ENCODE data around the gene KIF5C.
A peak's percentile ranks its signal among the peaks of the same experiment; 100 is the strongest.

The KIF5C gene

GRCh38 chr2:148996805-148997204 lies 121.8 kb downstream of the KIF5C start:
- no peak for DNase-seq

- DNase-seq = no peak
These were observed 123.3 kb downstream of the KIF5C start for GRCh38 chr2:148998165-148998830.

GRCh38 chr2:148998831-148999200 lies 123.8 kb downstream of the KIF5C start:
- no peak for DNase-seq

GRCh38 chr2:148999451-148999921 lies 124.5 kb downstream of the KIF5C start:
- DNase-seq = no peak

GRCh38 chr2:149000158-149000938 lies 125.3 kb downstream of the KIF5C start:
- no peak for DNase-seq

GRCh38 chr2:149001496-149001895 lies 126.5 kb downstream of the KIF5C start:
- DNase-seq = no peak

- DNase-seq = no peak
These were observed 127.4 kb downstream of the KIF5C start for GRCh38 chr2:149002378-149002890.

GRCh38 chr2:149002891-149003740 lies 128.1 kb downstream of the KIF5C start:
- DNase-seq = no peak

GRCh38 chr2:149004836-149005235 lies 129.8 kb downstream of the KIF5C start:
- no peak for DNase-seq

GRCh38 chr2:149005471-149006077 lies 130.5 kb downstream of the KIF5C start:
- DNase-seq = no peak

- DNase-seq = no peak
These were observed 132.0 kb downstream of the KIF5C start for GRCh38 chr2:149006883-149007543.

- no peak for DNase-seq
These were observed 133.4 kb downstream of the KIF5C start for GRCh38 chr2:149008381-149008780.

- DNase-seq = no peak
These were observed 134.8 kb downstream of the KIF5C start for GRCh38 chr2:149009576-149010461.

GRCh38 chr2:149012545-149012944 lies 137.5 kb downstream of the KIF5C start:
- DNase-seq = no peak

- no peak for DNase-seq
These were observed 140.5 kb downstream of the KIF5C start for GRCh38 chr2:149015501-149015900.

GRCh38 chr2:149015926-149016563 lies 141.0 kb downstream of the KIF5C start:
- no peak for DNase-seq

- peak; percentile 77 to 82 for DNase-seq
These were observed 142.3 kb downstream of the KIF5C start for GRCh38 chr2:149017116-149017985.

- DNase-seq = no peak
These were observed 144.0 kb downstream of the KIF5C start for GRCh38 chr2:149018981-149019380.

GRCh38 chr2:149019768-149020167 lies 144.7 kb downstream of the KIF5C start:
- no peak for DNase-seq
